ENCODE measurements around the gene C11orf42.

- TF ChIP-seq CTCF (IDR thresholded peaks at IDR 0.05; ENCODE audit: extremely low read depth in 1 of 2, insufficient read depth in 1 of 2, low read depth in 1 of 2, low read length in 2 of 2): no peak
- TF ChIP-seq GATA2 (IDR thresholded peaks at IDR 0.05; ENCODE audit: insufficient read depth, insufficient read length, low read depth, low read length): no peak
- TF ChIP-seq EZH2 (IDR thresholded peaks at IDR 0.05; ENCODE audit: borderline replicate concordance, low read depth, low read length, severe bottlenecking): no peak
- TF ChIP-seq POLR2A (IDR thresholded peaks at IDR 0.05; ENCODE audit: low read depth, low read length): no peak
These were observed 27.5 kb downstream of the C11orf42 start for GRCh38 chr11:6232899-6233298.

All from endothelial cell of umbilical vein (primary cell).